HL-60 (cell line): ENCODE data around the gene ALOX12B.

ENCODE experiments used
- GABPA ChIP-seq: IDR thresholded peaks from 2 replicates; pipeline ENCODE4 v1.6.1; 2012; ENCODE audit warnings: low read depth
- POLR2AphosphoS5 ChIP-seq: IDR thresholded peaks from 2 replicates; pipeline ENCODE4 v1.6.1; 2012; ENCODE audit warnings: low read depth
- SPI1 ChIP-seq: IDR thresholded peaks from 2 replicates; pipeline ENCODE4 v1.6.1; 2012; ENCODE audit warnings: low read depth, mild to moderate bottlenecking, borderline replicate concordance
- TF ChIP-seq, protein P1 (sequence below): IDR thresholded peaks from one replicate; pipeline ENCODE4 v1.5.1; 2011; ENCODE audit warnings: low read length, control low read depth, inconsistent platforms; ENCODE audit not compliant: insufficient read depth
- TF ChIP-seq, protein P2 (sequence below): IDR thresholded peaks from 2 replicates; pipeline ENCODE4 v1.6.1; 2012; ENCODE audit warnings: low read depth; ENCODE audit not compliant: insufficient replicate concordance

DNA sequence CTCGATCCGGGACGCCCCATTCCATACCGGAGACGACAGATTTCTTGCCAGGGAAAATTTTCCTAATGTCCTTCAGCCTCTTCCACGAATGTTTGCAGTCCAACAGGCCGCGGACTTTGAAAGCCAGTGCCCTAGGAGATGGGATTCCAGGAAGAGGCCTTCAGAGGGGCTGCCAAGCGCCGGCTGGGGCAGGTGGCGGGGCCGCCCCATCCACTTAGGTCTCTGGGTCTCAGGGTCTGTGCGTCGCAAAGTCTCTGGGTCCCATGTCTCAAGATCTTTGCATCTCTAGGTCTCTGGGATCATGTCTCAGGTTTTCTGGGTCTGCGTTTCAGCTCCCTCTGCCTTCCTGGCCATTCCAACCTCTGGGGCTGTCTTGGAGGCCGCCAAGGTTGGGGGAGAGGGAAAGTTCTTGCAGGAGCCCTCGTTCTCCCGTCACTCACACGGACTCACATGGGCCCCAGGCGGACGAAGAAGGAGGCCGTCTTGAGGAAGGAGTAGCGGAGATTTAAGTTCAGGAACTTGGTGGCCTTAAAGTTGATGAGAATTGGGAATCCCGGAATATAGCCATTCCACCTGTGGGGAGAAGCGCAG, 7.2 kb downstream of the ALOX12B start:
- TF ChIP-seq, protein P1, sequence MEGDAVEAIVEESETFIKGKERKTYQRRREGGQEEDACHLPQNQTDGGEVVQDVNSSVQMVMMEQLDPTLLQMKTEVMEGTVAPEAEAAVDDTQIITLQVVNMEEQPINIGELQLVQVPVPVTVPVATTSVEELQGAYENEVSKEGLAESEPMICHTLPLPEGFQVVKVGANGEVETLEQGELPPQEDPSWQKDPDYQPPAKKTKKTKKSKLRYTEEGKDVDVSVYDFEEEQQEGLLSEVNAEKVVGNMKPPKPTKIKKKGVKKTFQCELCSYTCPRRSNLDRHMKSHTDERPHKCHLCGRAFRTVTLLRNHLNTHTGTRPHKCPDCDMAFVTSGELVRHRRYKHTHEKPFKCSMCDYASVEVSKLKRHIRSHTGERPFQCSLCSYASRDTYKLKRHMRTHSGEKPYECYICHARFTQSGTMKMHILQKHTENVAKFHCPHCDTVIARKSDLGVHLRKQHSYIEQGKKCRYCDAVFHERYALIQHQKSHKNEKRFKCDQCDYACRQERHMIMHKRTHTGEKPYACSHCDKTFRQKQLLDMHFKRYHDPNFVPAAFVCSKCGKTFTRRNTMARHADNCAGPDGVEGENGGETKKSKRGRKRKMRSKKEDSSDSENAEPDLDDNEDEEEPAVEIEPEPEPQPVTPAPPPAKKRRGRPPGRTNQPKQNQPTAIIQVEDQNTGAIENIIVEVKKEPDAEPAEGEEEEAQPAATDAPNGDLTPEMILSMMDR: no peak
- TF ChIP-seq, protein P2, sequence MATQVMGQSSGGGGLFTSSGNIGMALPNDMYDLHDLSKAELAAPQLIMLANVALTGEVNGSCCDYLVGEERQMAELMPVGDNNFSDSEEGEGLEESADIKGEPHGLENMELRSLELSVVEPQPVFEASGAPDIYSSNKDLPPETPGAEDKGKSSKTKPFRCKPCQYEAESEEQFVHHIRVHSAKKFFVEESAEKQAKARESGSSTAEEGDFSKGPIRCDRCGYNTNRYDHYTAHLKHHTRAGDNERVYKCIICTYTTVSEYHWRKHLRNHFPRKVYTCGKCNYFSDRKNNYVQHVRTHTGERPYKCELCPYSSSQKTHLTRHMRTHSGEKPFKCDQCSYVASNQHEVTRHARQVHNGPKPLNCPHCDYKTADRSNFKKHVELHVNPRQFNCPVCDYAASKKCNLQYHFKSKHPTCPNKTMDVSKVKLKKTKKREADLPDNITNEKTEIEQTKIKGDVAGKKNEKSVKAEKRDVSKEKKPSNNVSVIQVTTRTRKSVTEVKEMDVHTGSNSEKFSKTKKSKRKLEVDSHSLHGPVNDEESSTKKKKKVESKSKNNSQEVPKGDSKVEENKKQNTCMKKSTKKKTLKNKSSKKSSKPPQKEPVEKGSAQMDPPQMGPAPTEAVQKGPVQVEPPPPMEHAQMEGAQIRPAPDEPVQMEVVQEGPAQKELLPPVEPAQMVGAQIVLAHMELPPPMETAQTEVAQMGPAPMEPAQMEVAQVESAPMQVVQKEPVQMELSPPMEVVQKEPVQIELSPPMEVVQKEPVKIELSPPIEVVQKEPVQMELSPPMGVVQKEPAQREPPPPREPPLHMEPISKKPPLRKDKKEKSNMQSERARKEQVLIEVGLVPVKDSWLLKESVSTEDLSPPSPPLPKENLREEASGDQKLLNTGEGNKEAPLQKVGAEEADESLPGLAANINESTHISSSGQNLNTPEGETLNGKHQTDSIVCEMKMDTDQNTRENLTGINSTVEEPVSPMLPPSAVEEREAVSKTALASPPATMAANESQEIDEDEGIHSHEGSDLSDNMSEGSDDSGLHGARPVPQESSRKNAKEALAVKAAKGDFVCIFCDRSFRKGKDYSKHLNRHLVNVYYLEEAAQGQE: no peak
- TF ChIP-seq GABPA: no peak
- no peak for TF ChIP-seq POLR2AphosphoS5
- TF ChIP-seq SPI1: no peak
